AG04450 (cell line): ENCODE measurements around the gene SLCO1A2. TPM values are rescaled to one million over a fixed set of nuclear protein-coding genes. Genes with fewer than 3 reads are reported as not detected.

Experiments used
- CTCF ChIA-PET: fragments of 300-600, 350-600 bp; formaldehyde crosslinking; extraction: SDS; loops from one replicate; lab custom pipeline; 2022; ENCODE audit warnings: antibody characterized with exemption, inconsistent platforms; lab: Charles Lee
- POLR2A ChIA-PET: fragments of 350-600 bp; formaldehyde crosslinking; extraction: SDS; loops from one replicate; lab custom pipeline; 2021; ENCODE audit warnings: antibody characterized with exemption, inconsistent platforms; lab: Yijun Ruan, JAX
- DNase-seq: peaks from one replicate; pipeline ENCODE4 v3.0.0-alpha.2; 2011; ENCODE audit warnings: low read depth, low spot score
- H3K27ac ChIP-seq: one replicate; pipeline ENCODE4 v1.5.1; 2012; ENCODE audit warnings: low read depth, low read length, control low read depth
- H3K27me3 ChIP-seq: one replicate; pipeline ENCODE4 v1.6.0; 2012; ENCODE audit warnings: low read length; ENCODE audit not compliant: control insufficient read depth, insufficient read depth
- H3K4me3 ChIP-seq: 2 replicates; pipeline ENCODE4 v1.5.1; 2011; ENCODE audit warnings: mild to moderate bottlenecking, low read depth, low read length, control low read depth
- H3K9me3 ChIP-seq: 2 replicates; pipeline ENCODE4 v1.5.1; 2012; ENCODE audit warnings: low read length; ENCODE audit not compliant: control insufficient read depth, insufficient read depth
- polyA plus RNA-seq: library from polyadenylated mRNA; depleted of rRNA; stranded (reverse); fragments of >200 nt; gene quantifications from 2 replicates; pipeline ENCODE4 v1.2.3, GENCODE V29; 2011
- TF ChIP-seq, protein P1 (sequence below): IDR thresholded peaks from 2 replicates; pipeline ENCODE4 v1.5.1; 2011; ENCODE audit warnings: low read depth, low read length, control low read depth, inconsistent platforms

SLCO1A2 gene
- polyA plus RNA-seq, 1 experiment, result not detected

DNA sequence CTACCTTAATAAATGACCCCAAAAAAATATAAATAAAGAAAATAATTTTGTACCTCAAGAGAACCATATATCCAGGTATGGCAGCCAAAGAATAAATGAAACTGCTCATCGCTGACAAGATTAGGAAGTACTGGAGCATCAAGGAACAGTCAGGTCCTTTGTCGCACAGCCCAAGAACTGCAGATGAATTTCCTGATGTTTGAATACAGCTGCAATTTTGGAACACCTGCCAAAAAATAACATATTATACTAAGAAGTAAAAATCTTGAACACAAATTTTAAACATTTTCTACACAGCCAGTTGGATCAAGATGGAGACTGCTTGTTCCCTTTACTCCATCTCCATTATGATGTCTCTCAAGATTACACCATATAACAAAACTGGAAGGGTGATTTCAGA is 42.6 kb downstream of the SLCO1A2 start:
- H3K27me3 ChIP-seq, result no peaks in the 10 kb centered on the region
- DNase-seq, result no peak
- TF ChIP-seq, protein P1, sequence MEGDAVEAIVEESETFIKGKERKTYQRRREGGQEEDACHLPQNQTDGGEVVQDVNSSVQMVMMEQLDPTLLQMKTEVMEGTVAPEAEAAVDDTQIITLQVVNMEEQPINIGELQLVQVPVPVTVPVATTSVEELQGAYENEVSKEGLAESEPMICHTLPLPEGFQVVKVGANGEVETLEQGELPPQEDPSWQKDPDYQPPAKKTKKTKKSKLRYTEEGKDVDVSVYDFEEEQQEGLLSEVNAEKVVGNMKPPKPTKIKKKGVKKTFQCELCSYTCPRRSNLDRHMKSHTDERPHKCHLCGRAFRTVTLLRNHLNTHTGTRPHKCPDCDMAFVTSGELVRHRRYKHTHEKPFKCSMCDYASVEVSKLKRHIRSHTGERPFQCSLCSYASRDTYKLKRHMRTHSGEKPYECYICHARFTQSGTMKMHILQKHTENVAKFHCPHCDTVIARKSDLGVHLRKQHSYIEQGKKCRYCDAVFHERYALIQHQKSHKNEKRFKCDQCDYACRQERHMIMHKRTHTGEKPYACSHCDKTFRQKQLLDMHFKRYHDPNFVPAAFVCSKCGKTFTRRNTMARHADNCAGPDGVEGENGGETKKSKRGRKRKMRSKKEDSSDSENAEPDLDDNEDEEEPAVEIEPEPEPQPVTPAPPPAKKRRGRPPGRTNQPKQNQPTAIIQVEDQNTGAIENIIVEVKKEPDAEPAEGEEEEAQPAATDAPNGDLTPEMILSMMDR, result no peak
- H3K4me3 ChIP-seq, result no peak overlapping the region
- H3K27ac ChIP-seq, result no peak overlapping the region
- peaks cover 3% of the 10 kb centered on the region; the same call in 1 of the 2 replicates for H3K9me3 ChIP-seq
- ChIA-PET CTCF (no interaction called here), POLR2A (no interaction called here)

DNA sequence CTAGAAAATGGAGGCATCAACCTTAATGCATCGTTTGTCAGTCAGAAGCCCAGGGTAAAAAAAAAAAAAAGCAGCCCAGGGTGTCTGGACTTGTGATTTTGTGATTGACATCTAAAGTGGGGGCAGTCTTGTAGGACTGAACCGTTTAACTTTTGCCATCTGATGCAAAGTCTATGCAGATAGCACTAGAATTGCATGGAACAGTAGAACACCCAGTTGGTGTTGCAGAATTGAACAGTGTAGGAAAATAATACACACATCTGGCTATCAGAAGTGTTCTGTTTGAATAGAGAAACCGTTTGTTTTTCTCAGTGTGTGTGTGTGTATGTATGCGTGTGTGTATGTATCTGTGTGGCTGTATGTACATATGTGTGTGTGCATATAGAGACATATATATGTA is 45.0 kb downstream of the SLCO1A2 start:
- Histone ChIP-seq H3K9me3 (peaks cover 3% of the 10 kb centered on the region; the same call in 1 of the 2 replicates), H3K27me3 (no peaks in the 10 kb centered on the region), H3K4me3 (no peak overlapping the region), H3K27ac (no peak overlapping the region)
- ChIA-PET CTCF (no interaction called here), POLR2A (no interaction called here)
- DNase-seq, result no peak
- TF ChIP-seq, protein P1, result no peak

DNA sequence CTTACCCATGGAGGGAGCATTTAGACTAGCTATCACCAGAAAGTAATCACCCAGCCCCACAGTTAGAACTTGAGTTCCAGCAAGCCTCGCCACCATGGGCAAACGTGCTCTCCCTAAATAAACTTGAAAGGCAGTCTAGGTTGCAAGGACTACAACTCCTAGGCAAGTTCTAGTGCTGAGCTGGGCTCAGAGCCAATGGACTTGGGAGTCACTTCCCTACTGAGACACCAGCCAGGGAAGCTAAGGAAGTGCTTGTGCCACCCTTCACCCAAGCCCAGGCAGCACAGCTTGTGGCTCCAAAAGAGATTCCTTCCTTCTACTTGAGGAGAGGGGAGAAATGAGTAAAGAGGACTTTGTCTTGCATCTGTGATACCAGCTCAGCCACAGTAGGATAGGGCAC is 57.9 kb downstream of the SLCO1A2 start:
- TF ChIP-seq, protein P1, result no peak
- no peaks in the 10 kb centered on the region for H3K27me3 ChIP-seq
- H3K9me3 ChIP-seq, result no peaks in the 10 kb centered on the region; the same call in 1 of the 2 replicates
- no peak overlapping the region for H3K27ac ChIP-seq
- ChIA-PET POLR2A (no interaction called here), CTCF (no interaction called here)
- no peak overlapping the region for H3K4me3 ChIP-seq
- no peak for DNase-seq

DNA sequence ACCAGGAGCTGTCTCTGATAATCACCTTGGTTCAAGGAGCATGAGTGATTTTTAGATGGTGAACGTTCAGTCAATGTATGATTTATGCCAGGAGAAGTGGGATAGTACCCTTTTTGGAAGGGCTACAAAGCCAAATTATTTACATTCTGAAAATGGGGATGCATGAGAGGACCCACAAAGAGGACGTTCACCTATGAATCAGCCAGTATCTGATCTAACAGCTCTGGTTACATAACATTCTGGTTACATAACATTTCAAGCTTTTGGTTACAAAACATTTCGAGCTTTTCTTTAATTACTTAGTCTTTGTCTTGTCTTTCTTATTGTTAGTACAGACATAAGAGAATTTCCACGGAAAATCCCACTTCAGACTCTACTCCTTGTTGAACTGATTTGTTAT is 68.8 kb downstream of the SLCO1A2 start:
- no peak overlapping the region for H3K27ac ChIP-seq
- ChIA-PET POLR2A (no interaction called here), CTCF (no interaction called here)
- TF ChIP-seq, protein P1, result no peak
- H3K27me3 ChIP-seq, result no peaks in the 10 kb centered on the region
- DNase-seq, result no peak
- no peaks in the 10 kb centered on the region for H3K9me3 ChIP-seq
- H3K4me3 ChIP-seq, result no peak overlapping the region

DNA sequence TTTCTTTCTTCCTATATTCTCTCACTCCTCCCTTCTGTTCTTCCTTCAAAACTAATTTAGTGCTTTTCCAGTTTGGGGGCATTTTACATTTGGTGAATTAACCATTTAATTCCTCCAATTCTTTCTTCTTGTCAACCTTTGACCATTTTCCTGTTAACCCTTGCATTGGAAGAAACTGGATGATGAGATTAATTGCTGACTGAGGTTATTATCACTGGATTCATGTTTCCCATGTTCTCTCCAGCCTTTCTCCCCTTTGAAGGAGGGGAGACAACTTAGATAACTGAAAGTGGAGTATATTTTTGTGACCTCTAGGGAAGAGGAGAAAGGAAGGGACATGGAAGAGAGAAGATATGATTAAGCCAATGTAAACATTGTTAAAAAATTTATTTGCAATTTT is 70.5 kb downstream of the SLCO1A2 start:
- DNase-seq, result no peak
- TF ChIP-seq, protein P1, result no peak
- Histone ChIP-seq H3K4me3 (no peak overlapping the region), H3K9me3 (no peaks in the 10 kb centered on the region), H3K27me3 (no peaks in the 10 kb centered on the region), H3K27ac (no peak overlapping the region)
- CTCF ChIA-PET, result no interaction called here
- POLR2A ChIA-PET, result no interaction called here
